GM12801 (cell line): Measurements from ENCODE around the gene GNAL.

Experiments used
- TF ChIP-seq, protein P1 (sequence below): IDR thresholded peaks from one replicate; pipeline ENCODE4 v1.5.1; 2011; ENCODE audit warnings: control low read depth; ENCODE audit not compliant: insufficient read length; ENCODE audit errors: extremely low read depth

GNAL gene

DNA sequence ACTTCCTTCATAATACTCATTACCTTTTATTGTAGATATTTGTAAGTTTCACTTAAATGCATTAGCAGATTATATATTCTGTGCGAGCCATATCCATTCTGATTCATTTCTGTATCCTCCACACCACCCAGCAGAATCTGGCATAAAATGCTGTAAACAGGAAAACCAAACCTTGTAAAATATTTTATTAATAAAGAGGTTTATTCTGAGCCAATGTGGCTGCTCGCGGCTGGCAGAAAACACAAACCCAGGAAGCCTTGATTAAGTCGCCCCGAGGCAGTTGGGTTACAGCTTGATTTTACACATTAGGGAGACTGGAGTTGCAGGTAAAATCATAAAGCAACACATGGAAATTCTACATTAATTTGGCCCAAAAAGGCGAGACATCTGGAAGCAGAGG is 40.5 kb downstream of the GNAL start:
- TF ChIP-seq, protein P1, sequence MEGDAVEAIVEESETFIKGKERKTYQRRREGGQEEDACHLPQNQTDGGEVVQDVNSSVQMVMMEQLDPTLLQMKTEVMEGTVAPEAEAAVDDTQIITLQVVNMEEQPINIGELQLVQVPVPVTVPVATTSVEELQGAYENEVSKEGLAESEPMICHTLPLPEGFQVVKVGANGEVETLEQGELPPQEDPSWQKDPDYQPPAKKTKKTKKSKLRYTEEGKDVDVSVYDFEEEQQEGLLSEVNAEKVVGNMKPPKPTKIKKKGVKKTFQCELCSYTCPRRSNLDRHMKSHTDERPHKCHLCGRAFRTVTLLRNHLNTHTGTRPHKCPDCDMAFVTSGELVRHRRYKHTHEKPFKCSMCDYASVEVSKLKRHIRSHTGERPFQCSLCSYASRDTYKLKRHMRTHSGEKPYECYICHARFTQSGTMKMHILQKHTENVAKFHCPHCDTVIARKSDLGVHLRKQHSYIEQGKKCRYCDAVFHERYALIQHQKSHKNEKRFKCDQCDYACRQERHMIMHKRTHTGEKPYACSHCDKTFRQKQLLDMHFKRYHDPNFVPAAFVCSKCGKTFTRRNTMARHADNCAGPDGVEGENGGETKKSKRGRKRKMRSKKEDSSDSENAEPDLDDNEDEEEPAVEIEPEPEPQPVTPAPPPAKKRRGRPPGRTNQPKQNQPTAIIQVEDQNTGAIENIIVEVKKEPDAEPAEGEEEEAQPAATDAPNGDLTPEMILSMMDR = no peak

DNA sequence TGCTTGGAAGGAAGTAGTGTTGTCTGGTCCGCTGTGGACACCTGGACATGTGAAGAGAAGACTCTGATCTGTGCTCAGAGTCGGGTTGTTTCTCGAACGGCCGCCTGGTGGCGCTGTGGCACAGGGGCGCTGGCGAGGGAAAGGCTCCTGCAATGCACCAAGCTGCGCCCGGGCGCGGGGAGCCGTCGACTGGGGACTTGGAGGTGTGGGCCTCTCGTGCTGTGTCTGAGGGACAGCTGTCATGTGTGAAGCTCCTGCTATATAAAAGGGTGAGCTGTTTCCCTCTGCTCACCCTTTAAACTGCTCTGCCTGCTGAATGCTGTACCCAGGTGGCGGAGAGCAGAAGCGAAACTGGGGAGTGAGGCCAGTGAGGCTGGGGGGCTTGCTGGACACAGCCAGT is 44.0 kb downstream of the GNAL start:
- TF ChIP-seq, protein P1 = no peak

DNA sequence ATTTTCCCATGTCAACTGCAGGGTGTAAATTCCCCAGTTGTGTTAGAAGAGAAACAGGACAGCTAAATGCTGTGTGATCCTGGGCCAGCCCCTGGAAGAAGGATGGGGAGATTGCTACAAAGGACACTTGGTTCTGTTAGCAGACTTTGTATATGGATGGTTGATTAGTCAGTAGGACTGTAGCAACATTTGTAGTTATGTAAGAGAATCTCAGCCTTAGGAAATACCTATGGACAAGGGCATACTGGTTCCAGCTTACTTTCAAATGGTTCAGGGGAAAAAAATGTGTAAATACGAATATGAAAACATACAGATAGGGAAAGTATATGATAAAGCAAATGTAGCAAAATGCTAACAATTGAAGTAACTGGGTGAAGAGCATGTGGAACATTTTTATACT is 47.6 kb downstream of the GNAL start:
- TF ChIP-seq, protein P1 = no peak

DNA sequence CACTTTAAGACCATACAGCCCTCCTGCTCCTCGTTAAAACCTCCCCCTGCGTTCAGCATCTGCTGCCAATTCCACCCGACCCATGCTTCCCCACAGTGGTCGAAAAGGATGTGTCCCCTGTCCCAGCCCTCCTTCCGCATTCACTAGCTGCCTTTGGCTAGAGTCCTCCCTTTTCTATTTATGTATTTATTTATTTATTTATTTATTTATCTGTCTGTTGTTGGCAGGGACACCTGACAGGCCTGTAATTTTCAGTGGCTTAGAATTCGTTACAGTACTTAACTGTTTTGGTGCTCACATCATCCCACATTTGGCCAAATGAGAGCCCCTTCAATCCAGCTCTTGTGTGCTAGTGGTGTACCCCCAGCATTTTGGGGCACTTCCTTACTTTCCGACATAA is 50.8 kb downstream of the GNAL start:
- TF ChIP-seq, protein P1 = no peak

DNA sequence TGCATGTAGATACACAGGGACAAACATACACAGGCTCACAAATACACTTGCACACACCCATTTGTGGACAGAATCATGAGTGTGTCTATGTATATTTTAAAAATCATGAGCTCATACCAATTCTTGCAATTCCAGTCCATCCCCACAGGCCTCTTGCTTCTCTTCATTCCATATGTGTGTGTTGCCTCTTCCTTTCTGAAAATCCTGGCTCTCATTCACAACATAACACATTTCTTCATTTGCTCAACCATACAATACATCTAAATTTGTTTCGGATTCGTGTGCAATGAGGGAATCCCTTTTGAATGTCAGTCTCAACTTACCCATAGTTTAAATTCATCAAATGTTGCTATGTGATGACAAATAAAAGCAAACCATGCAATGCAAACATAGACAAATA is 51.4 kb downstream of the GNAL start:
- TF ChIP-seq, protein P1 = no peak

DNA sequence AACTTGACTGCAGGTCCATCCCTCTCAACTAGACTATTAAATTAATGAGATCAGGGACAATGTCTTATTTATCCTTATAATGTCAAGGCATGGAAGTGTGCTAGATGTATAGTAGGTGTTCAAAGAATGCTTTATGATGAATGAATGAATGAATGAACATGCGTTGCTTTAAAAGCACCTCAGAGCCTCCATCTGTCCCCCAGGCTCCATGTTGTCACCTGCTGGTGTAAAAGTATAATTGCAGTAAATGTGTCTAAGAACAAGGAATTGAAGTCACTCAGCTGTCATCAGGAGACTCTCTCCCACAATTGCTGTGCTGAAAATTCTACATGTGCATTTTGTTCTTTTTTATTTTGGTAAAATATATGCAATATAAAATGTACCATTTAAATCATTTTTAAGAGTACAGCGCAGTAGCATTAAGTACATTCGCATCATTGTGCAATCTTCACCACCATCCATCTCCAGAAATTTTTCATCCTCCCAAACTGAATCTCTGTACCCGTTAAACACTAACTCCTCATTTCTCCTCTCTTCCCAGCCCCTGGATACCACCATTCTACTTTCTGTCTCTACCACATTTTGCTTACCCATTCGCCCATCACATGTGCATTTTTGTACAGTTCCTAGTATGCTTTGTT is 52.6 kb downstream of the GNAL start:
- TF ChIP-seq, protein P1 = no peak

DNA sequence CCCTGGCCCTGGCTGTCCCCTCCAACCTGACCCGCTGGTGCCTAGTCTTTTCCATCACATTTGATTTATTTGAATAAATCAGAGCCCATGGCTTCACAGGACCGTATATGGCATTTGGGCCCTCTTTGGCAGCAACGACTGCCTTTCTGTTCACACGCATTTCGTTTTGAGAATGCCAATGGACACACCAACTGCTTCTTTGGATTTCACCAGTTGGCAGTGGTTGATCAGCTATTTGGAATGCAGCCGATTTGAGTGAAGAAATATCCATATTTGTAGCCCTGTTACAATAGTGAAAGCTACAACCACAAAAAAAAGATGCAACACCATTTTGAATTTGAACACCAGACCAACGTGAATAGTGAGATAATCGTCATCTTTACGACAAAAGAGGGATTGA is 56.5 kb downstream of the GNAL start:
- TF ChIP-seq, protein P1 = no peak
